Hematopoietic multipotent progenitor cell (in vitro differentiated cells): ENCODE measurements around the gene EHD3. TPM values are rescaled to one million over a fixed set of nuclear protein-coding genes. Genes with fewer than 3 reads are reported as not detected.
A peak's percentile ranks its signal among the peaks of the same experiment; 100 is the strongest.

Experiments
- DNase-seq, 3 donors: peaks; one replicate each; pipeline ENCODE4 v3.0.0-alpha.2; 2011 to 2015; ENCODE audit warnings: low read depth in 2 of 3, low spot score in 2 of 3
- total RNA-seq: library from RNA; depleted of rRNA; stranded (reverse); fragments of >200 nt; gene quantifications from one replicate; pipeline ENCODE4 v1.2.3, GENCODE V29; 2012

The EHD3 gene
- total RNA-seq, 1 donor = 18.9 TPM

- DNase-seq = no peak
These were observed 941 bp downstream of the EHD3 start for GRCh38 chr2:31234683-31235503.

GRCh38 chr2:31235504-31235902 is 1.6 kb downstream of the EHD3 start:
- peak in 1 of 3 donors; percentile 32 for DNase-seq

- DNase-seq = no peak
These were observed 2.7 kb downstream of the EHD3 start for GRCh38 chr2:31236433-31237205.

GRCh38 chr2:31237348-31238017 is 3.5 kb downstream of the EHD3 start:
- no peak for DNase-seq

GRCh38 chr2:31238126-31238905 is 4.4 kb downstream of the EHD3 start:
- DNase-seq = no peak

GRCh38 chr2:31238906-31239592 is 5.1 kb downstream of the EHD3 start:
- DNase-seq = no peak

- DNase-seq = peak in 2 of 3 donors; percentile 26 to 40
These were observed 5.7 kb downstream of the EHD3 start for GRCh38 chr2:31239593-31240177.

- DNase-seq = no peak
These were observed 6.7 kb downstream of the EHD3 start for GRCh38 chr2:31240381-31241365.

GRCh38 chr2:31241625-31242270 is 7.8 kb downstream of the EHD3 start:
- no peak for DNase-seq

GRCh38 chr2:31243053-31243452 is 9.1 kb downstream of the EHD3 start:
- no peak for DNase-seq

GRCh38 chr2:31244101-31244500 is 10.1 kb downstream of the EHD3 start:
- no peak for DNase-seq

GRCh38 chr2:31246184-31246852 is 12.4 kb downstream of the EHD3 start:
- no peak for DNase-seq

GRCh38 chr2:31247711-31248110 is 13.8 kb downstream of the EHD3 start:
- no peak for DNase-seq

- DNase-seq = no peak
These were observed 14.2 kb downstream of the EHD3 start for GRCh38 chr2:31248139-31248538.

- DNase-seq = no peak
These were observed 15.2 kb downstream of the EHD3 start for GRCh38 chr2:31249009-31249690.

GRCh38 chr2:31251018-31251417 is 17.1 kb downstream of the EHD3 start:
- no peak for DNase-seq

GRCh38 chr2:31251851-31252250 is 17.9 kb downstream of the EHD3 start:
- no peak for DNase-seq
